Adrenal gland (tissue), 12 donors: ENCODE data around the gene SHOC2. TPM values are rescaled to one million over a fixed set of nuclear protein-coding genes. Genes with fewer than 3 reads are reported as not detected.

Source experiments
- DNase-seq, 7 donors: peaks; one replicate each; pipeline ENCODE4 v3.0.0-alpha.2; 2019 to 2020
- H3K27ac ChIP-seq, 5 donors: fragments of 200-600 bp; sonication (generic) in 4 of 5; 1 replicate in 3 of 5; 2 replicates in 2 of 5; pipeline versions ENCODE4 v1.5.1 to v1.8.0; 2016 to 2020; ENCODE audit warnings: mild to moderate bottlenecking in 1 of 5
- H3K27me3 ChIP-seq: fragments of 200-600 bp; 2 replicates; pipeline ENCODE4 v1.8.0; 2021
- H3K36me3 ChIP-seq, 2 donors: fragments of 200-600 bp; replicated peaks in 1 of 2; 1 replicate in 1 of 2; 2 replicates in 1 of 2; pipeline versions ENCODE4 v1.5.1 to v1.8.0; 2018 to 2022
- H3K4me1 ChIP-seq, 2 donors: fragments of 200-600 bp; replicated peaks in 1 of 2; 1 replicate in 1 of 2; 2 replicates in 1 of 2; pipeline versions ENCODE4 v1.5.1 to v1.8.0; 2018 to 2021
- H3K4me3 ChIP-seq, 4 donors: fragments of 200-600 bp; sonication (generic) in 3 of 4; one replicate each; pipeline ENCODE4 v1.5.1; 2016 to 2018
- H3K9me3 ChIP-seq, 3 donors: fragments of 200-600 bp; sonication (generic) in 1 of 3; replicated peaks in 1 of 3; 1 replicate in 2 of 3; 2 replicates in 1 of 3; pipeline versions ENCODE4 v1.5.1 to v1.8.0; 2016 to 2021
- POLR2A ChIP-seq, 2 donors: fragments of 450-650 bp; IDR thresholded peaks; one replicate each; pipeline ENCODE4 v1.6.1; 2017; ENCODE audit warnings: antibody characterized with exemption in 2 of 2, mild to moderate bottlenecking in 2 of 2, moderate library complexity in 1 of 2
- WGBS, 4 donors: extraction: QIAGEN DNeasy Blood & Tissue Kit in 2 of 4; methylation state at CpG; one replicate each; pipeline versions ENCODE4 v1.1.5 to v1.1.7; 2013 to 2017; 5-methylcytosine and 5-hydroxymethylcytosine counted together
- intact Hi-C, 2 donors: fragments of 100-400 bp; cut with DNase I; formaldehyde crosslinking; loops; one replicate each; pipeline versions ENCODE4 v1.14.1 to v1.15.0; 2022 to 2023
- polyA plus RNA-seq, 3 donors: library from polyadenylated mRNA; stranded (reverse); fragments of 200-250 nt in 2 of 3; fragments of 350-450 nt in 1 of 3; fragmentation: Illumina TruSeq in 1 of 3; extraction: RNeasy Lipid Tissue Mini Kit (QIAGEN cat#74804) in 1 of 3; gene quantifications; one replicate each; pipeline ENCODE4 v1.2.3, GENCODE V29; 2013 to 2014
- total RNA-seq, 9 donors: library from RNA; depleted of rRNA in 4 of 9; stranded (reverse); fragments of >200 nt in 4 of 9; fragments of 120-200 nt in 1 of 9; fragmentation: NEBNext Ultra II Directional in 1 of 9; extraction: Animal tissue kit (Norgen Biotek cat#: 25700) in 1 of 9; gene quantifications; one replicate each; pipeline versions ENCODE4 v1.1.0 to v1.2.4, GENCODE V29; 2013 to 2023
- TF ChIP-seq, protein P1 (sequence below), 6 experiments: fragments of 450-650 bp in 4 of 6; fragments of 200-600 bp in 2 of 6; sonication (generic) in 1 of 6; IDR thresholded peaks; 1 replicate in 5 of 6; 2 replicates in 1 of 6; pipeline versions ENCODE4 v1.5.1 to v1.8.0; 2016 to 2021; ENCODE audit warnings: antibody characterized with exemption in 6 of 6, mild to moderate bottlenecking in 2 of 6, moderate library complexity in 1 of 6
- donor health status: healthy with polysubstance abuse.
- donor health status: Bipolar disorder and iron deficiency.
- donor health status: DM: yes; HTN: yes; CAD: no.
- donor health status: DM: no; HTN: no; CAD: no.
- donor health status: DM: no; HTN: no; CAD: no.
- donor health status: DM: yes; HTN: yes; CAD: no.

Gene SHOC2
- total and polyA plus RNA-seq, 12 donors: 16.4 to 78.2 (median 37.1) TPM

DNA sequence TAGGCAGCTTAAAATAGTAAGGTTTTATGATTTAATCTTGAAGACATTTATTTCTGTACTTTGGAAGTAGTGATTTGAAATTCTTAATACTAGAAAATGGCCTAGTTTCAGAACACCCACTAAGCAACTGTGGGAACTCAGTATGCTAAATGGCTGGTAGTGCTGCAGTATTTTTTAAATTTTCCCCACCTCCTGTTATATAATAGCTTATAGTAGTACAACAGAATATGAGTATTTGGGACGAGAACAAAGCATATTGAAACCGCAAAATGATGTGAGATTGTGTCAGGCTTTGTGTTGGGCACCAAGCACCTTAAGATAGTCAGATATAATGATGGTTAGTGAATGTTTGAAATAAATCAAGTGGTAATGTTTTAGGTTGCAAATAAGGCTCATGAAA is 8.1 kb downstream of the SHOC2 start:
- WGBS, 4 donors: 95 to 98% (median 98%) methylated on average over 2 of the region's 2 CpGs
- H3K9me3 ChIP-seq: peaks cover 0 to 7% (median 0%) of the 10 kb centered on the region in 3 donors
- H3K36me3 ChIP-seq: no peaks in the 10 kb centered on the region
- no peak for DNase-seq
- no peaks in the 10 kb centered on the region for H3K27me3 ChIP-seq
- no peak for TF ChIP-seq POLR2A (IDR thresholded peaks at IDR 0.05)
- TF ChIP-seq, protein P1, sequence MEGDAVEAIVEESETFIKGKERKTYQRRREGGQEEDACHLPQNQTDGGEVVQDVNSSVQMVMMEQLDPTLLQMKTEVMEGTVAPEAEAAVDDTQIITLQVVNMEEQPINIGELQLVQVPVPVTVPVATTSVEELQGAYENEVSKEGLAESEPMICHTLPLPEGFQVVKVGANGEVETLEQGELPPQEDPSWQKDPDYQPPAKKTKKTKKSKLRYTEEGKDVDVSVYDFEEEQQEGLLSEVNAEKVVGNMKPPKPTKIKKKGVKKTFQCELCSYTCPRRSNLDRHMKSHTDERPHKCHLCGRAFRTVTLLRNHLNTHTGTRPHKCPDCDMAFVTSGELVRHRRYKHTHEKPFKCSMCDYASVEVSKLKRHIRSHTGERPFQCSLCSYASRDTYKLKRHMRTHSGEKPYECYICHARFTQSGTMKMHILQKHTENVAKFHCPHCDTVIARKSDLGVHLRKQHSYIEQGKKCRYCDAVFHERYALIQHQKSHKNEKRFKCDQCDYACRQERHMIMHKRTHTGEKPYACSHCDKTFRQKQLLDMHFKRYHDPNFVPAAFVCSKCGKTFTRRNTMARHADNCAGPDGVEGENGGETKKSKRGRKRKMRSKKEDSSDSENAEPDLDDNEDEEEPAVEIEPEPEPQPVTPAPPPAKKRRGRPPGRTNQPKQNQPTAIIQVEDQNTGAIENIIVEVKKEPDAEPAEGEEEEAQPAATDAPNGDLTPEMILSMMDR (IDR thresholded peaks at IDR 0.05): no peak
- H3K4me3 ChIP-seq: no peak overlapping the region
- H3K4me1 ChIP-seq: peaks cover 6 to 28% of the 10 kb centered on the region in 2 donors
- intact Hi-C loops: no loop called here
- no peak overlapping the region for H3K27ac ChIP-seq

DNA sequence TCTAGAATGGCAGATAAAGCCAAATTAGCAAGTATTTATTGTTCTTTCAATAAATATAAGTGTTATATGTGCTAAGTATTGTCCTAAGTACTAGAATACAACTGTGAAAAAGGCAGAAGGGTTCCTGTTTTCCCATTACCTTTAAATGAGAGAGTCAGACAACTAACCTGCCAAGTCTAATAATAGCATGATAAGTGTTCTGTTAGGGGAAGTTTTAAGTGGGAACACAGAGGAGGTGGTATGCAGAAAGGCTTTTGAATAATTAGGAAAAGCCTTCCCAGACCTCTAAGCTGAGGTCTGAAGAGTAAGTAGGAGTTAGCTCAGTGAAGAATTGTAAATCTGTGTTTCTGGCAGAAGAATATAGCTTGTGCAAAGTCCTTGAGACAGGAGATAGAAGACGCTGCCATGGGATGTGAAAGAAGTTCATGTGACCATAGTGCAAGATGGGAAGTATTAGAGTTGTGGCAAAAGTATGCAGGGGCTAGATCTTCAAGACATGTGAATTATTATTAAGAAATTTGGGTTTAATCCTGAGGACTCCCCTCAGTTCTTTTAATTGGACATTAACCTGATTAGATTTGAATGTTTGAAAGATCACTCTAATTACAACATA is 12.5 kb downstream of the SHOC2 start:
- H3K27me3 ChIP-seq: no peaks in the 10 kb centered on the region

DNA sequence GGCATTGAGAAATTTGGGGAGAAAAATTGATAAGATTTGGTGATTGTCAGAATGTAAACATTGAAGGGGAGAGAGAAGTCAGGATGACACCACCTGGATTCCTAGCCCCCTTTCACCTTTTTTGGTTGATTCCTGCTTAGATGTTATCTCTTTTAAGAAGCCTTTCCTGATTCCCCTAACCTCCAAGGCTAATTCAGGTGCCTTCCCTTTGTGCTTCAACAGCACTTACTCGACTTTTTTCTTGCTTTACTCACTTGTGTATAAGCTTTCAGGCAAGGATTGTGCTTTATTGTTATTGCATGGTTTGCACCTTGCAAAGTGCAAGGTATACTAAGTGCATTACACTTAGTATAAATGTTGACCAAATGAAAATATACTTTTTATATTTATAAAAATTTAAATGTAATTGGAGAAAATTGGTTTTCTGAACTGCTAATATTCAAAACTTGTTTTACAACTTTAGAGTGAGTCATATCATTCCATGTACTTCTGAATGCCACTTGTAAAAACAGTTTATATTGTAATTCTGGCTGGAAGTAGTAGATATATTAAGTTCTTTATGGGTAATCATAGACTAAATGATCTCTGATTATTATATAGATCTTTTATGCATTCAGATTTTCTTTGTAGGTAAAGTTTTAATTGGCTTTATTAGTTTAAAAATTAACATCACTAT is 13.2 kb downstream of the SHOC2 start:
- intact Hi-C loops: no loop called here
- DNase-seq: no peak

More for the DNA sequence above, 12.5 kb downstream of the SHOC2 start:
- H3K27ac ChIP-seq: no peak overlapping the region
- intact Hi-C loops: no loop called here
- peaks cover 6 to 20% of the 10 kb centered on the region in 2 donors for H3K4me1 ChIP-seq
- no peak for TF ChIP-seq POLR2A (IDR thresholded peaks at IDR 0.05)
- TF ChIP-seq, protein P1 (IDR thresholded peaks at IDR 0.05): no peak
- H3K4me3 ChIP-seq: no peak overlapping the region
- no peak for DNase-seq
- H3K36me3 ChIP-seq: no peaks in the 10 kb centered on the region
- H3K9me3 ChIP-seq: peaks cover 0 to 5% (median 0%) of the 10 kb centered on the region in 3 donors
- 10 to 36% (median 26%) methylated on average over 1 of the region's 1 CpG for WGBS, 4 donors

DNA sequence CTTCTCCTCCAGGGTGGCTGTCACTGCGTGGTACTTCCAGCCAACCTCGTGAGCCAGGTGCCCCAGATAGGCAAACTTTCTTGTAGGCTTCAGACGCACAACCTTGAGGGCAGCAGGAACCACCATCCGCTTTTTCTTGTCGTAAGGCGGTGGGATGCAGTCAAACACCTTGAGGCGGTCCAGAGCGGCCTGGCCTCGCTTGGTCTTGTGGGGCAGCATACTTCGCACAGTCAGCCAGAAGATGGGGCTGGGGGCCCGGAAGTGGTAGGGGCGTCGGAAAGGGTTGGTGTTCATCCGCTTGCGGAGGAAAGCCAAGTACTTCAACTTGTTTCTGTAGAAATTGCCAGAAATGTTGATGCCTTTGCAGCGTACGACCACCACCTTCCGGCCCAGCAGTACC is 17.4 kb downstream of the SHOC2 start:
- no peak overlapping the region for H3K4me3 ChIP-seq
- no peak for DNase-seq
- TF ChIP-seq, protein P1 (IDR thresholded peaks at IDR 0.05): no peak
- TF ChIP-seq POLR2A (IDR thresholded peaks at IDR 0.05): no peak
- H3K27ac ChIP-seq: no peak overlapping the region
- H3K36me3 ChIP-seq: no peaks in the 10 kb centered on the region
- H3K27me3 ChIP-seq: no peaks in the 10 kb centered on the region
- peaks cover 5 to 16% of the 10 kb centered on the region in 2 donors for H3K4me1 ChIP-seq
- WGBS, 4 donors: 94 to 99% (median 97%) methylated on average over 16 to 18 of the region's 18 CpGs
- intact Hi-C loops: no loop called here
- H3K9me3 ChIP-seq: no peaks in the 10 kb centered on the region

More for the DNA sequence above, 13.2 kb downstream of the SHOC2 start:
- Histone ChIP-seq H3K9me3 (no peaks in the 10 kb centered on the region), H3K27ac (no peak overlapping the region), H3K4me1 (peaks cover 6 to 20% of the 10 kb centered on the region in 2 donors), H3K36me3 (no peaks in the 10 kb centered on the region), H3K27me3 (no peaks in the 10 kb centered on the region), H3K4me3 (no peak overlapping the region)
- TF ChIP-seq, protein P1 (IDR thresholded peaks at IDR 0.05): no peak
- TF ChIP-seq POLR2A (IDR thresholded peaks at IDR 0.05): no peak
- 54 to 75% (median 68%) methylated on average over 1 of the region's 1 CpG for WGBS, 4 donors
